Fibroblast of mammary gland (primary cell): ENCODE results near the gene PPP2R5B.

Source experiments
- DNase-seq: peaks from one replicate; pipeline ENCODE4 v3.0.0-alpha.2; 2010; ENCODE audit warnings: low read depth
- H3K4me3 ChIP-seq: 2 replicates; pipeline ENCODE4 v1.5.1; 2011; ENCODE audit warnings: low read depth, mild to moderate bottlenecking, low read length, moderate library complexity; ENCODE audit not compliant: control insufficient read depth
- CTCF ChIP-seq: conservative IDR thresholded peaks from 2 replicates; pipeline ENCODE4 v1.5.1; 2011; ENCODE audit warnings: low read depth, low read length, inconsistent platforms; ENCODE audit not compliant: control insufficient read depth, insufficient read depth

The PPP2R5B gene

GRCh38 chr11:64890522-64890939 is 34.0 kb upstream of the PPP2R5B start:
- DNase-seq, result no peak
- H3K4me3 ChIP-seq, result no peak overlapping the region
- no peak for TF ChIP-seq CTCF

DNA sequence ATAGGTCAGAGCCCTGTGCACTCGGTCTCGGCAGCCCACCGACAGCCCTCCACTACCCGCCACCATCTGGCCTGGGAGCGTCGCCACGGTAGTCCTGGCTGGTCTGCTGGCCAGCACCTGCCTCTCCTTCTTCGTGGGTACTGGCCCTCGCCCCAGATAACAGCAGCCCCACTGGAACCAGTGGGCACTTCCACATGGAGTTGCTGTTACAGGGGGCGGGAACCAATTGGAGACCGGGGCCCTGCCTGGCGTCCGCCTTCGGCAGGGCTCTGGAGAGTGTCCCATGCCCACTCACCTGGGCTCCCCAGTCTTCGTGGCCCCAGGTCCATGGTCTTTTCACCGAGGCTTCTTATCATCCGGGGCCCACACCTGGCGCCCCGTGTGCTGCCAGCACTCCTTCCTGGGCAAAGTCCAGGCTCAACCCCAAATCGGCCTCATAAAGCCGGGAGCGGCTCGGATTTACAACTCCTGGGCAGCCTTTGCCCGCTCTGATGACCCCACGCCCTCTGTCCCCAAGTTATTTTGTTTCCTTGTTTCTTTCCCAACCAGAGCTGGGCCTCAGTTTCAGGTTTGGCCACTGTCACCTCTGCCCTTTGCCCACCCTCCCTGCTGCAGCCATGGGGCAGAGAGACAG is 33.2 kb upstream of the PPP2R5B start:
- no peak overlapping the region for H3K4me3 ChIP-seq
- no peak for TF ChIP-seq CTCF
- no peak for DNase-seq

GRCh38 chr11:64891880-64892279 is 32.6 kb upstream of the PPP2R5B start:
- no peak for DNase-seq
- no peak overlapping the region for H3K4me3 ChIP-seq
- TF ChIP-seq CTCF, result no peak

DNA sequence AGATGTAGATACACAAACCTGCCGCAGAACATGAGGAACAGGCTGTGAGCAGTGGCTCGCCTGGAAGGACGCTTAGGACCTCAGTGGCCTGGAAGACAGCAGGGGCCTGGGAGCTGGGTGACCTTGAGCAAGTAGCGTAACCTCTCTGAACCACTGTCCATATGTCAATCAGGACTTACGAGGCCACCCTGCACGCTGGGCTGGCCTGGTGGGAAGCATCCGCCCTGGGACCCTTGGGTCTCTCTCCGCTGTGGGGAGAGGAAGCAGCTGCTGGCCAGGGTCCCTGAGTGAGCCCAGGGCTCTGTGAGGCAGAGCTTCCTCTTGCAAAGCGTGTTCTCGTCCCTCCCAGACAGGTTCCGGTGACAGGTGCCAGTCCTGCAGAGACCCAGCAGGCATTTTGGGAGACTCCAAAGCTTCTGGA is 32.1 kb upstream of the PPP2R5B start:
- no peak overlapping the region for H3K4me3 ChIP-seq
- no peak for TF ChIP-seq CTCF
- DNase-seq, result no peak

- no peak for TF ChIP-seq CTCF
- DNase-seq, result no peak
- H3K4me3 ChIP-seq, result no peak overlapping the region
These were observed 31.7 kb upstream of the PPP2R5B start for GRCh38 chr11:64892838-64893193.

DNA sequence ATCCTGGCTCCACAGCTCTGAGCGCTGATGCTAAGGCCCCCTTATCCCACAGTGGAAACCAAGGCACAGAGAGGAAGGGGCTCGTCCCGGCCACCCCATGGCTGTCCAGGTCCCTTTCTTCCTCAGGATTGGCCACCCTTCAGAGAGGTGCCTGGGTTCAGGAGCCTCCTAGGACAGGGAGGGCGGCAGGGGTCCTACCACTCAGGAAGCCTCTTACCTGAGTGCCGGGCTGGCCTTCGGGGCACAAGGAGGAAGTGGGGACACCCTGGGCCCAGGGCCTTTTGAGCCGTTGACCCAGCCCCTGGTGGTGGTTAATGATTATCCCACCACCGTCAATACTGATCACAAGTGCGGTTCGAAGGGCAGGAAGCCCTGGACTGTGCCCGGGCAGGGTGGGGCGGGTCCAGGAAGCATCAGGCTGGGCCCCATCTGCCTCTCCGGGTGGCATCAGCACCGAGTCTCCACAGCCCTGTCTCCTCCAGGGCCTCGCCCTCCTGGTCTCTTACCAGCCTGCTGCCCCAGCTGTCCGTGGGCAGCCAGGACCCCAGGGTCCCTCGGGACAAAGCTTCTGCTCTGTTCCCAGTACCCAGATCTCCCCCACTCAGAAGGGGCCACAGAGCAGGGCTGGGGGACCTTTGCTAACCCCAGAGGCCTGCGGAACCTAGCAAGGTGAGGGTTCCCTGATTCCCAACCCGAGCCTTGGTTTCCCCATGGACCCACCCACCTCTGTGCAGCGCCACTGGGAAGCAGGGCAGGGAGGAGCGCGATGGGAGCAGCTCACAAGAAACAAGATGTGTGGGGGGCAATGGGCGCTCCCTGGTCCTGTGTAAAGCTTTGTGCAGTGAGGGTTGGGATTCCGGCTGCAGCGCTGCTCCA is 31.1 kb upstream of the PPP2R5B start:
- H3K4me3 ChIP-seq, result no peak overlapping the region
- no peak for DNase-seq
- no peak for TF ChIP-seq CTCF
